ENCODE measurements around the gene TNKS1BP1. TPM values are rescaled to one million over a fixed set of nuclear protein-coding genes. Genes with fewer than 3 reads are reported as not detected.

TNKS1BP1 gene
- total RNA-seq, 1 donor from 2014 or later: 122 TPM

- Mint-ChIP-seq H3K9me3 (no peaks in the 10 kb centered on the region), H3K4me1 (ENCODE audit: unreplicated experiment) (peaks cover 26% of the 10 kb centered on the region), H3K36me3 (no peaks in the 10 kb centered on the region), H3K27me3 (peaks cover 4% of the 10 kb centered on the region), H3K27ac (no peak overlapping the region), H3K4me3 (no peak overlapping the region)
- no peak for DNase-seq (ENCODE audit: extremely low spot score, unreplicated experiment)
- TF ChIP-seq CTCF (conservative IDR thresholded peaks at IDR 0.05): peak; percentile 95
These were observed 20.9 kb upstream of the TNKS1BP1 start for GRCh38 chr11:57345555-57346211.

- no peak for DNase-seq (ENCODE audit: extremely low spot score, unreplicated experiment)
- TF ChIP-seq CTCF (conservative IDR thresholded peaks at IDR 0.05): no peak
- H3K4me3 Mint-ChIP-seq: no peak overlapping the region
- H3K4me1 Mint-ChIP-seq (ENCODE audit: unreplicated experiment): peaks cover 33% of the 10 kb centered on the region
- H3K9me3 Mint-ChIP-seq: no peaks in the 10 kb centered on the region
- H3K36me3 Mint-ChIP-seq: no peaks in the 10 kb centered on the region
- H3K27me3 Mint-ChIP-seq: peaks cover 2% of the 10 kb centered on the region
- H3K27ac Mint-ChIP-seq: no peak overlapping the region
These were observed 20.1 kb upstream of the TNKS1BP1 start for GRCh38 chr11:57344826-57345225.

GRCh38 chr11:57343825-57344224, 19.1 kb upstream of the TNKS1BP1 start:
- no peak for TF ChIP-seq CTCF (conservative IDR thresholded peaks at IDR 0.05)
- H3K27ac Mint-ChIP-seq: peak overlapping the region; percentile 63
- no peak overlapping the region for H3K4me3 Mint-ChIP-seq
- no peaks in the 10 kb centered on the region for H3K36me3 Mint-ChIP-seq
- H3K9me3 Mint-ChIP-seq: no peaks in the 10 kb centered on the region
- peaks cover 3% of the 10 kb centered on the region for H3K27me3 Mint-ChIP-seq
- H3K4me1 Mint-ChIP-seq (ENCODE audit: unreplicated experiment): peaks cover 40% of the 10 kb centered on the region
- DNase-seq (ENCODE audit: extremely low spot score, unreplicated experiment): no peak

- no peak for DNase-seq (ENCODE audit: extremely low spot score, unreplicated experiment)
- H3K27me3 Mint-ChIP-seq: peaks cover 3% of the 10 kb centered on the region
- H3K27ac Mint-ChIP-seq: no peak overlapping the region
- no peaks in the 10 kb centered on the region for H3K9me3 Mint-ChIP-seq
- H3K4me3 Mint-ChIP-seq: no peak overlapping the region
- peaks cover 45% of the 10 kb centered on the region for H3K4me1 Mint-ChIP-seq (ENCODE audit: unreplicated experiment)
- no peak for TF ChIP-seq CTCF (conservative IDR thresholded peaks at IDR 0.05)
- no peaks in the 10 kb centered on the region for H3K36me3 Mint-ChIP-seq
These were observed 17.9 kb upstream of the TNKS1BP1 start for GRCh38 chr11:57342702-57343101.

GRCh38 chr11:57341250-57341808, 16.6 kb upstream of the TNKS1BP1 start:
- TF ChIP-seq CTCF (conservative IDR thresholded peaks at IDR 0.05): no peak
- Mint-ChIP-seq H3K9me3 (no peaks in the 10 kb centered on the region), H3K4me1 (ENCODE audit: unreplicated experiment) (peaks cover 48% of the 10 kb centered on the region), H3K27me3 (peaks cover 3% of the 10 kb centered on the region), H3K36me3 (no peaks in the 10 kb centered on the region), H3K27ac (no peak overlapping the region), H3K4me3 (no peak overlapping the region)
- no peak for DNase-seq (ENCODE audit: extremely low spot score, unreplicated experiment)

Data from type B pancreatic cell (in vitro differentiated cells).